SK-MEL-5 (cell line): ENCODE measurements around the gene KMT2D. TPM values are rescaled to one million over a fixed set of nuclear protein-coding genes. Genes with fewer than 3 reads are reported as not detected.
"Not testable (repeated sequence)": the region's sequence is repeated elsewhere in the genome, so short reads cannot be mapped to it uniquely, and the experiment has no call there.

Experiments
- DNase-seq: peaks from one replicate; pipeline ENCODE4 v3.0.0-alpha.2; 2016; ENCODE audit warnings: low read depth, low spot score
- in situ Hi-C: cut with HindIII; loops from 2 replicates; pipeline ENCODE4 v1.10.0; 2016; ENCODE audit warnings: low sequenced_read_pairs, high pct_unique_total_duplicates, low pct_unique_long_range_greater_than_20kb
- total RNA-seq: library from RNA; depleted of rRNA; stranded (reverse); fragments of >200 nt; shearing (Covaris generic); gene quantifications from 2 replicates; pipeline ENCODE4 v1.2.3, GENCODE V29; 2014

KMT2D gene
- total RNA-seq, 1 experiment from 2014 or later: 16.1 TPM

GRCh38 chr12:49091056-49091835 lies 30.7 kb upstream of the KMT2D start:
- in situ Hi-C loops: no loop called here

GRCh38 chr12:49089821-49090773 lies 29.5 kb upstream of the KMT2D start:
- DNase-seq: no peak
- in situ Hi-C loops: no loop called here

More at GRCh38 chr12:49091056-49091835, 30.7 kb upstream of the KMT2D start:
- DNase-seq: no peak

- in situ Hi-C loops: no loop called here
- no peak for DNase-seq
These were observed 28.3 kb upstream of the KMT2D start for GRCh38 chr12:49088932-49089330.

- in situ Hi-C loops: no loop called here
- peak; percentile 93 for DNase-seq
These were observed 27.7 kb upstream of the KMT2D start for GRCh38 chr12:49088150-49088931.

GRCh38 chr12:49086116-49086515 lies 25.5 kb upstream of the KMT2D start:
- in situ Hi-C loops: no loop called here
- peak; percentile 36 for DNase-seq

- in situ Hi-C loops: no loop called here
These were observed 23.8 kb upstream of the KMT2D start for GRCh38 chr12:49084438-49084837.

GRCh38 chr12:49079793-49080192 lies 19.2 kb upstream of the KMT2D start:
- no peak for DNase-seq
- in situ Hi-C loops: no loop called here

More at GRCh38 chr12:49084438-49084837, 23.8 kb upstream of the KMT2D start:
- DNase-seq: no peak

- in situ Hi-C loops: no loop called here
These were observed 10.4 kb upstream of the KMT2D start for GRCh38 chr12:49070971-49071370.

GRCh38 chr12:49069507-49070346 lies 9.1 kb upstream of the KMT2D start, which contains the start of gene RHEBL1:
Gene RHEBL1 (minus strand): TSS chr12:49069979. CDS start chr12:49069785, 194 bp downstream.
- in situ Hi-C loops: no loop called here
- peak; percentile 98 for DNase-seq

More at GRCh38 chr12:49070971-49071370, 10.4 kb upstream of the KMT2D start:
- no peak for DNase-seq

- in situ Hi-C loops: no loop called here
- DNase-seq: no peak
These were observed 8.4 kb upstream of the KMT2D start for GRCh38 chr12:49068879-49069506.

- no peak for DNase-seq
- in situ Hi-C loops: no loop called here
These were observed 5.5 kb upstream of the KMT2D start for GRCh38 chr12:49066120-49066519.

- in situ Hi-C loops: no loop called here
- no peak for DNase-seq
These were observed 4.2 kb upstream of the KMT2D start for GRCh38 chr12:49064767-49065152.

- DNase-seq, in situ Hi-C loops: not testable (repeated sequence)
These were observed 1.3 kb upstream of the KMT2D start for GRCh38 chr12:49061916-49062315.

GRCh38 chr12:49061157-49061650 lies 610 bp upstream of the KMT2D start:
- DNase-seq: no peak
- in situ Hi-C loops: no loop called here

GRCh38 chr12:49059299-49060171 lies 1.1 kb downstream of the KMT2D start:
- no peak for DNase-seq
- in situ Hi-C loops: no loop called here

- DNase-seq: no peak
These were observed 1.6 kb downstream of the KMT2D start for GRCh38 chr12:49059045-49059298.

More at GRCh38 chr12:49059045-49059298, 1.6 kb downstream of the KMT2D start:
- in situ Hi-C loops: no loop called here
